ENCODE data around the gene BRICD5.

Gene BRICD5

DNA sequence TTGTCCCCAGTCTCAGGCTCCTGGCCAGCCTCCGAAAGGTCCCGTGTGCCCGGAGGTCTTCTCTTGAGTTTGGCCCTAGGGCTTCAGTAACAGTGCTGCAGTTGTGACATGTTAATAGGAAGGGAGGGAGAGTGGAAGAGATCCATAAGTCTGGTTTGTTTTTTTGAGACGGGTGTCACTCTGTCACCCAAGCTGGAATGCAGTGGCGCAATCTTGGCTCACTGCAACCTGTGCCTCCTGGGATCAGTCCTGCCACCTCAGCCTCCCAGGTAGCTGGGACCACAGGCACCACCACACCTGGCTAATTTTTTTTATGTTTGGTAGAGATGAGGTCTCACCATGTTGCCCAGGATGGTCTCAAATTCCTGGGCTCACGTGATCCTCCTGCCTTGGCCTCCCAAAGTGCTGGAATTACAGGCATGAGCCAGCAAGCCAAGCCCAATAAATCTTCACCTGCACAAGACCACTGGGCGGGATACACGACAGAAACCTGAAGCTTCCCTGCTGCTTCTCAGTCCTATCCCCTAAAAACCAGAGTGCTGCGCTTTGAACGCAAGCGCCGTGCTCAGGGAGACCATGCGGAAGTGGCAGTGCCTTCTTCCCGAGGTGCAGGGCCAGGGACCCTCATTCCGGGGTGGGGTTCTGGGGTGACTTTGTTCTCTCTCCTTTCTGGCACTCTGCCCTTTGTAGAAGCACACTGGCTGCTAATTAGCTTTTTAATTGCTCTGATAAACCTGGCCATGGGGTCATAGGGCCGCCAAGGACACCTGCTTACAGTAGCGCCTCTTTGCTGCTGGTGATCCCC lies 44.2 kb downstream of the BRICD5 start:
- TF ChIP-seq, protein P1, sequence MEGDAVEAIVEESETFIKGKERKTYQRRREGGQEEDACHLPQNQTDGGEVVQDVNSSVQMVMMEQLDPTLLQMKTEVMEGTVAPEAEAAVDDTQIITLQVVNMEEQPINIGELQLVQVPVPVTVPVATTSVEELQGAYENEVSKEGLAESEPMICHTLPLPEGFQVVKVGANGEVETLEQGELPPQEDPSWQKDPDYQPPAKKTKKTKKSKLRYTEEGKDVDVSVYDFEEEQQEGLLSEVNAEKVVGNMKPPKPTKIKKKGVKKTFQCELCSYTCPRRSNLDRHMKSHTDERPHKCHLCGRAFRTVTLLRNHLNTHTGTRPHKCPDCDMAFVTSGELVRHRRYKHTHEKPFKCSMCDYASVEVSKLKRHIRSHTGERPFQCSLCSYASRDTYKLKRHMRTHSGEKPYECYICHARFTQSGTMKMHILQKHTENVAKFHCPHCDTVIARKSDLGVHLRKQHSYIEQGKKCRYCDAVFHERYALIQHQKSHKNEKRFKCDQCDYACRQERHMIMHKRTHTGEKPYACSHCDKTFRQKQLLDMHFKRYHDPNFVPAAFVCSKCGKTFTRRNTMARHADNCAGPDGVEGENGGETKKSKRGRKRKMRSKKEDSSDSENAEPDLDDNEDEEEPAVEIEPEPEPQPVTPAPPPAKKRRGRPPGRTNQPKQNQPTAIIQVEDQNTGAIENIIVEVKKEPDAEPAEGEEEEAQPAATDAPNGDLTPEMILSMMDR (IDR thresholded peaks at IDR 0.05; ENCODE audit: low read depth, low read length) = no peak
- in situ Hi-C loops (cut with HindIII; ENCODE audit: low sequenced_read_pairs) = no loop called here
- DNase-seq (ENCODE audit: low read depth, low spot score) = no peak
- H3K4me3 ChIP-seq (ENCODE audit: low read depth, low read length) = no peak overlapping the region

GRCh38 chr16:2165861-2166260 lies 44.8 kb downstream of the BRICD5 start:
- TF ChIP-seq, protein P1 (IDR thresholded peaks at IDR 0.05; ENCODE audit: low read depth, low read length) = no peak
- in situ Hi-C loops (cut with HindIII; ENCODE audit: low sequenced_read_pairs) = no loop called here
- H3K4me3 ChIP-seq (ENCODE audit: low read depth, low read length) = no peak overlapping the region
- DNase-seq (ENCODE audit: low read depth, low spot score) = no peak

GRCh38 chr16:2163211-2163881 lies 47.3 kb downstream of the BRICD5 start:
- in situ Hi-C loops (cut with HindIII; ENCODE audit: low sequenced_read_pairs) = no loop called here
- TF ChIP-seq, protein P1 (IDR thresholded peaks at IDR 0.05; ENCODE audit: low read depth, low read length) = no peak
- no peak overlapping the region for H3K4me3 ChIP-seq (ENCODE audit: low read depth, low read length)
- DNase-seq (ENCODE audit: low read depth, low spot score) = no peak

DNA sequence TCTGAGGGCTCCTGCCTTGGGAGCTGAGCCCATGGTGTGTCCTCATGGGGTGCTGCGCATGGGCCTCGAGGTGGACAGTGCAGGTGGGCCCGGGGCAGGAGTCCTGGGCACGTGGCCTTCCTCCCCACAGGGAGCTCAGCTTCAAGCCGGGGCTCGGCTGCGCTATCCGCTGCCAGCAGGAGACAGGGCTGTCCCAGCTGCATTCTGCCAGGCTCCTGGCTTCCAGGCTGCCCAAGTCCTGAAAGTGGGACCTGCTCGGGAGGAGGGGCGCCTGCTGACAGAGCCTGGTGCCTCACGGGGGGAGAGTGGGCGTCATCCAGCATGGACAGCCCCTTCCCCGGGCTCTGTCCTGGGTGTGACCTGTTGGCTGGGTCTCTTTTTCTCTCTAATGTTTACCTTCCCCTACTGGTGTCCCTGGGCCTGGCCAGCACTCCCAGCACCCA lies 48.0 kb downstream of the BRICD5 start:
- TF ChIP-seq, protein P1 (IDR thresholded peaks at IDR 0.05; ENCODE audit: low read depth, low read length) = no peak
- no peak for DNase-seq (ENCODE audit: low read depth, low spot score)
- in situ Hi-C loops (cut with HindIII; ENCODE audit: low sequenced_read_pairs) = no loop called here
- no peak overlapping the region for H3K4me3 ChIP-seq (ENCODE audit: low read depth, low read length)

GRCh38 chr16:2161911-2162310 lies 48.8 kb downstream of the BRICD5 start:
- in situ Hi-C loops (cut with HindIII; ENCODE audit: low sequenced_read_pairs) = no loop called here
- TF ChIP-seq, protein P1 (IDR thresholded peaks at IDR 0.05; ENCODE audit: low read depth, low read length) = no peak
- H3K4me3 ChIP-seq (ENCODE audit: low read depth, low read length) = no peak overlapping the region
- no peak for DNase-seq (ENCODE audit: low read depth, low spot score)

- TF ChIP-seq, protein P1 (IDR thresholded peaks at IDR 0.05; ENCODE audit: low read depth, low read length) = no peak
- DNase-seq (ENCODE audit: low read depth, low spot score) = no peak
- H3K4me3 ChIP-seq (ENCODE audit: low read depth, low read length) = no peak overlapping the region
- in situ Hi-C loops (cut with HindIII; ENCODE audit: low sequenced_read_pairs) = no loop called here
Measured at GRCh38 chr16:2160915-2161551, 49.6 kb downstream of the BRICD5 start.

All from astrocyte of the spinal cord (primary cell).